Stimulated activated CD8-positive, alpha-beta memory T cell treated with anti-CD3 and anti-CD28 coated beads, Interleukin-2, amount 100 ng/mL, for 48 hours (primary cell): ENCODE results near the gene PDZD7.
"Not testable (repeated sequence)": the region's sequence is repeated elsewhere in the genome, so short reads cannot be mapped to it uniquely, and the experiment has no call there.

Source experiments
- DNase-seq, 2 donors: peaks; one replicate each; pipeline ENCODE4 v3.0.0-alpha.2; 2020; ENCODE audit warnings: low read depth in 2 of 2

Gene PDZD7

GRCh38 chr10:100983868-100984671 lies 46.9 kb downstream of the PDZD7 start:
- DNase-seq = no peak

GRCh38 chr10:100982916-100983830 lies 47.8 kb downstream of the PDZD7 start:
- DNase-seq = no peak

GRCh38 chr10:100981178-100981772 lies 49.7 kb downstream of the PDZD7 start:
- DNase-seq = no peak

GRCh38 chr10:100980711-100981110 lies 50.2 kb downstream of the PDZD7 start:
- no peak for DNase-seq

GRCh38 chr10:100980311-100980710 lies 50.6 kb downstream of the PDZD7 start:
- DNase-seq = no peak

GRCh38 chr10:100979791-100980272 lies 51.1 kb downstream of the PDZD7 start:
- DNase-seq = no peak

DNA sequence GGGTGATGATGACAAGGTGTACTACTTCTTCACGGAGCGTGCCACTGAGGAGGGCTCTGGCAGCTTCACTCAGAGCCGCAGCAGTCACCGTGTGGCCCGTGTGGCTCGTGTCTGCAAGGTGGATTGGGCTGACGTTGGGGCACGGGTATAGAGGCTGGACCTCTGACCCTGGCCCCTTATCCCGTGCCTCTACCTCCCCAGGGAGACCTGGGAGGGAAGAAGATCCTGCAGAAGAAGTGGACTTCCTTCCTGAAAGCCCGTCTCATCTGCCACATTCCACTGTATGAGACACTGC lies 52.1 kb downstream of the PDZD7 start:
- DNase-seq = no peak

- DNase-seq = no peak
Measured at GRCh38 chr10:100978121-100978900, 52.6 kb downstream of the PDZD7 start.

GRCh38 chr10:100977436-100977835 lies 53.5 kb downstream of the PDZD7 start:
- DNase-seq = no peak

DNA sequence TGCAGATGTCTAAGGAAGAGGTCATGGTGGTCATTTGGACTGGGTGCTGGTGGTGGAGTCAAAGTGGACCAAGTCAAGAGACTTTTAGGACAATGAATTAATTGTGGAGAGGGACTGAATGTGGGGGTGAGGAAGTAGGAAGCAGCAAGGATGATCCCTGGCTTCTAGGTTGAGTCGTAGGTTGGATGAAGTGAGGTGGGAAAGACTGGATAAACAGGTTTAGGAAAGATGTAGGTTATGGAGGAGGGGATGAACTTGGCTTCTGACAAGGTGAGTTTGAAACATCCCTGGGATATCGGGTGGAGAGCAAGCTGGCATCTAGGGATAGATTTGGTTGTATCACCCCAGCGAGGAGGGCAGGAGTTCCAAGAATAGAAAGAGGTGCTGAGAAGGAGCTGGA lies 54.0 kb downstream of the PDZD7 start:
- DNase-seq = no peak

DNA sequence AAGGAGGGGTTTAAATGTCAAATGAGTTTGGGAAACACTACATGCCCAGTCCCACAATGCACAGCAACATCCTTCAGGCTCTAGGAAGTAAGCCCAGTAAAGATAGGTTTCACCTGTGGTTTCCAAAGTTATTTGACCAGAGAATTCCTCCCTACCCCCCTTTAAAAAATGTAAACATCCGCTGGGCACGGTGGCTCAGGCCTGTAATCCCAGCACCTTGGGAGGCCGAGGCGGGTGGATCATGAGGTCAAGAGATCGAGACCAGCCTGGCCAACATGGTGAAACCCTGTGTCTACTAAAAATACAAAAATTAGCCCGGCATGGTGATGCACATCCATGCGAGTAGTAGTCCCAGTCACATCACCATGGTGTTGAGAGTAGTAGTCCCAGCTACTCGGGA lies 55.5 kb downstream of the PDZD7 start:
- not testable (repeated sequence) for DNase-seq

- no peak for DNase-seq
Measured at GRCh38 chr10:100972904-100973535, 57.9 kb downstream of the PDZD7 start.

GRCh38 chr10:100972115-100972903 lies 58.6 kb downstream of the PDZD7 start:
- no peak for DNase-seq

- no peak for DNase-seq
Measured at GRCh38 chr10:100970914-100971811, 59.8 kb downstream of the PDZD7 start.

DNA sequence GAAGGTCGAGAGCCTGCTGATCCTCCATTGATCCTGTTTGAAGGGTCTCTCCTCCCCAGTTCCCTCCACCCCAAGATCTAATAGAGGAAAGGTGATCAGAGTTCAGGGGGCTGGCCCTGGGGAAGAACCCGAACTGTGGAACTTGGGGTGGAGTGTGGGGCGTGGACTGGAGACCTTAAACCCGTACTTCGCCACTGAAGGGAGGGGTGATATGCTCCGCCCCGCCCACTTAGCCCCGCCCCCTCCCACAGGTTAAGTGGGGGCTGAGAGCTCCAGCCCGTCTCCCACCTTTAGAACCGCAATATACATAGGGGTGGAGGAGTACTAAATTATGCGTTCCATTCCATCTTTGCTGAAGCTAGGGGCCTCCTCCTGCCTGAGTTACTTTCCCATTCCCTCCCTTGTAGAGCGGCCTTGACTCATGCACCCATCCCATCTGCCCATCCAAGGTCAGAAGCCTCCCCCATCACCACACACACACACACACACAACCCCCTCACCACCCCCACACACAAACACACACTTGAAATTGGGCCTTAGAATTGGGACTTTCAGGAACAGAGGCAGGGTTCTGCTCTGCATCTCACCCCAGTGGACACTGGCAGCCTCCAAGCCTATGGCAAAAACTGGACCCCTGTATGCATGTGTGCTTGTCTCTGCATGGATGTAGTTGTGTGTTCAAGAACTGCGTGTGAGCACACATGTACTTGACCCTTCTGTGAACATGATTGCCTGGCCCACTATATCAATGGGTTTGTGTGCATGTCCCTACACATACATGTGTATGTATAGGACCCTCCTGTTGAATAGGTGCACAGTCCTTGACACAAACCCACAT lies 60.6 kb downstream of the PDZD7 start:
- DNase-seq = no peak

GRCh38 chr10:100969187-100970075 lies 61.5 kb downstream of the PDZD7 start, which contains the start of gene SEMA4G:
TSS of gene SEMA4G (plus strand) at chr10:100969504. CDS start at chr10:100972913, 3,409 bp downstream.
- peak; percentile 21 to 28 for DNase-seq

- DNase-seq = no peak
Measured at GRCh38 chr10:100968863-100969186, 62.1 kb downstream of the PDZD7 start.
